Glomerular visceral epithelial cell (primary cell): ENCODE measurements around the gene KIAA0319L.
"Not testable (repeated sequence)": the region's sequence is repeated elsewhere in the genome, so short reads cannot be mapped to it uniquely, and the experiment has no call there.

Experiments
- DNase-seq: peaks from one replicate; pipeline ENCODE4 v3.0.0-alpha.2; 2016; ENCODE audit errors: extremely low spot score

Gene KIAA0319L

DNA sequence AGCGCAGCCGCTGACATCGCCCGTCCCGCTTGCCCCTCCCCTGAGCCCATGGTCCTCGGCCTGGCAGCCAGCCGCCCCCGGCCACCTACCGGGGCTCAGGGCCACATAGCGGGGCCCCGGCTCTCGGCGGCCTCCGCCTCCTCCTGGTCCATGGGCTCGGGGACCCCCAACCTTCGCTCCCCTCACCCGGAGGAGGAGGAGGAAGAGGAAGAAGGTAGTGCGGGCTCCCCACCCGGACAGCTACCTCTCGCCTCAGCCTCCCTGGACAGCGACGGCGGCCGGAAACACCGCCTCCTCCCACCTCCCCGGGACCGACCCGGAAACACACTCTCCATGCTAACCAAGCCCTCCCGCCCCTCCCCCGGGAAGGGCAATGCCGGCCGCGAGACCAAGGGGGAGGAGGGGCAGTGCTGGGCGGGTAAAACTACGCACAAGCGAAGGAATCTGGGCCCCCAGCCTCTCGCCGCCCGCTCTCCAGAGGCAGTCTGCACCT, at the start of gene KIAA0319L:
Gene KIAA0319L, minus strand, starts transcription at position 286 of the 493 bp plus-strand sequence. CDS start 2,912 bp downstream, outside the sequence.
- peak; percentile 66 for DNase-seq

DNA sequence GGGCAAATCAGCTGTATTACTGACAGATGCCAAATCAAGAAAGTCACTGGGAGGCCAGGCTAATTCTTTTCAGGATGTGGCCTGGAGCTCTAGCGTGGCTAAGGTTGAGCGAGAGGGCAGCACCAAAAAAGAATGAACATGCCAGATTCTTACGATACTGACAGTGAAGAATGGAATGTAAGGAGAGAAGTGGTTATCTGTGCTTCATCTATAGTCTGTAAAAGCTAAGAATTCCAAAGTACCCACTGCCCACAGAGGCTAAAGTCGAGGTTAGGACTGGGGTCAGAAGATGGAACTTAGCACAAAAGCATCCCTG, 48.6 kb upstream of the KIAA0319L start:
- DNase-seq: peak; percentile 27

DNA sequence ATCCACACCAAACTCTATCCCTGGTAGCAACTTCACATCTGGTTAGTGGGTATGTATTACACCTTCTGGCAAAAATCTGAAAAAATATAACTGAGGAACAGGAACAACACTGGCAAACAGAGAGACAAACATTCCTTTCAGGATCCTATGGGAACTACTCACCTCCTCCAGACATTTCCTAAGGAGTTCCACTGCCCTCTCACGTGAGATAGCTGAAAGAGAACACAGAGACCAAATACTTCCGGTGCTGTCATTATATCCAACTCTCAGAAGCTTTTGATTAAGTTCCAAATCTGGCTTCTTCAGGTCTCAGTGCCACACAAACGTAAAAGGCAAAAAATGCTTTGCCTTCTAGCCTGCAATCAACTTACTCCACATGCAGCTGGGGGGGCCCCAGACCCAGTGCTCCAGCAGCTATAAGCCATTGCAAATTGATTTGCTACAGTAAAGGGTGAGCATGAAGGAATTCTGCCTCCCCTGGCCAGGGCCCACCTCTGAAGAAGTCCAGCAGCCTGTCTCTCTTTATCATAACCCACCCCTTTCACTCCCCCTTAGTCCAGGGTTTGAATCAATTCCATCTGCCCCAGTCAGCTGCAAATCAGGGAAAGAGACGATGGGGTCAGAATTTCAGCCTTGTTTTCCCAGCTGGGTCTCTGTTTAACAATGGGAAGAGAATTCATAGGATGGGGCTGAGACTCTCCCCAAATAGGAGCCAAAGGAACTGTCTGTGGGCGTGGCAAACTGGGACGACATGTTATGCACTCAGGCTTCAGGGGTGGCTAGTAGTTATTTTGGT, 48.1 kb upstream of the KIAA0319L start:
- DNase-seq: no peak

DNA sequence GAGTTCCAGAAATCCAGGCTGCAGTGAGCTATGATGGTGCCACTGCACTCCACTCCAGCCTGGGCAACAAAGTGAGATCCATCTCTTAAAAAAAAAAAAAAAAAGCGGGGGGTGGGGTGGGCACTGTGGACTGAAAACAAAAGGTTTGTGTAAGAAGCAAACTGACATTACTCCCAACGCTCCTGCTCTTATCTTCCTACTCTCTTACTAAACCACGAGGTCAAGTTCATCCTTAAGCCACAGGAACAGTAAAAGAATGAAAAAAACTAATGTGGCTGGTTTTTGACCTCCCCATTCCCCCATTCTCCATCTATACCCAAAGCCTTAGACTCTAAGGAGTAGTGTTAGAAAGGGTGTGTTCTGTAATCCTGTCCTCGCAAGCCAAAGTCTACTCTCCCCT, 46.7 kb upstream of the KIAA0319L start:
- no peak for DNase-seq

DNA sequence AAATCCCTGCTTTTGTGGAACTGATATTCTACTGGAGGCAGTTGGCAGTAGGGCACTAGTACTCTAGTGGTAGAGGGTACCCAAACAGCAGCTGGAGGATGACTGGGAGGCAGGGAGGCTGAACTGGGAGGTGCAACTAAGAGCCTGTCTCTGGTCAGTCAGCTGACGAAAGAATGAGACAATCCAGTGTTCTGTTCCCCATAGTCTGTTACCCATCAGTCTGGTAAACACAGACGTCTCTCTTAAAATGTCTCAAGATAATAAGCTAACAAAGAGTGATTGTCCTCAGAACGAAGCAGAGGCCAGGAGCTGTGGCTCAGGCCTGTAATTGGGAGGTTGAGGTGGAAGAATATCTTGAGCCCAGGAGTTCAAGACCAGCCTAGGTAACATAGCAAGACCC, 46.3 kb upstream of the KIAA0319L start:
- DNase-seq: no peak

DNA sequence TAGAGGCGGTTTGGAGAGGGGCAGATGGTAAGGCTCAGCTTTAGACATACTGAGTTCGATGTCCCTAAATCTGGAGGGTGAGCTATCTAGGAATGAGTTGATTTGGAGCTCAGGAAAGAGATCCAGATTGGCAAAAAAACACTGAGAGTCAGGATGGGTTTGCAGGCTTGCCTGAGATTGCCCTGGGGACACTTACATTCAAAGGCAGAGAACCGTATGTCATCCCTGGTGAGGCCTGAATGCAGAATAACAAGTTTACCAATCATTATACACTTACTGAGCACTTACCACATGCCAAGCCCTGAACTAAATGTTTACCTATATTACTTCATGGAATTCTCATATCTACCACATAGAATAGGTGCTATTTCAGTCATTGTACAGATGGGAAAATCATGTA, 43.4 kb upstream of the KIAA0319L start:
- DNase-seq: no peak

DNA sequence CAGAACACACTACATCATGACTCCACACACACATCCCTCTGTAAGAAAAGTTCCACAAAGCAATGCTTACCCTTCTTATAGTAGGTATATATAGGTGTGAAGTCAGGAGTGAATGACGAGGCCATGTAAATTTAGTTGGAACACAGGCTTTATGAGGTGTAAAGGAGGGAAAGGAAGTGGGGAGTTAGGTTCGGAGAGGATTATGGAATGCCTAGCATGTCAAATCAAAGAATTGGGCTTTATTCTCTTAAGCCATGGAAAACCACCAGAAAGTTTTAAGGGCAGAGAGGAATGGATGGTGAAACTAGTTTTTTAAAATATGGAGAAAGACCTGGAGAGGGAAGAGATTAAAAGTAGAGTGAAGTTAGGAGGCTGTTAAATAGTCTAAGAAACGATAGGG, 42.2 kb upstream of the KIAA0319L start:
- DNase-seq: no peak

DNA sequence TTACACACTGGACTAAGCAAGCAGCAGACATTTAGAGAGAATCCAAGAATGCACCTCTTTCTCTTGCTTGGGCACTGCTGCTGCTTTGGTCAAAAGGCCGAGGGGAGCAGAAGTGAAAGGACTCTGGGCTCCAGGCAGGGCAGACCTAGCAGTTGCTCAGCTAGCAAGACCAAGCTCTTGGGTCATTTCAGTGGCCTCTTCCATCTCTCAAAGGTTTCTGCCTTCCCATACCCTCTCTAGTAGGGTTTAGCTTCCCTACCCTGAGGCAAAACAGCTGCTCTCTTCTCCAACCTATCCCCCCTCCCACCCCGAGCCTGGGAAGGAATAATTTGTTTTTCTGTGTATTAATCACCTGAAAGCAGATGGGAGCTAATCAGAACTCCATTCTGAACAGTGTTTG, 41.7 kb upstream of the KIAA0319L start:
- no peak for DNase-seq

DNA sequence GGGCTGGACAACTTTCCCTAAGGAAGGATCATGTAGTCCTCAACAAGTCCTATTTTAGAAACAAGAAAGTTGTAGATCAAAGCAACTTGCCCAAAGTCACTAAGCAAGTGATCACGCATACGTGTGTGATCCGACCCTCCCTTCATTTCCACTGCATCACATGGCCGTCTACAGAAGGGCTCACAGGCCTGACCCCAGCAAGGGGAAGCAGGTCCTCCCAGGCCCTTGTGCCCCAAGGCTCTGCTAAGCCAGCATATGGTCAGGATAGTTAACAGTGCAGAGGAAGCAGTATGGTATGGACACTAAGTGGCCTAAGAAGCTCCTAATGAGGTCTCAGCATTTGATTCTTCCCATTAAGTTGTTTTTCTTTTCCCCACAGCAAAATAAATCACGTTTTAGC, 40.7 kb upstream of the KIAA0319L start:
- DNase-seq: no peak

DNA sequence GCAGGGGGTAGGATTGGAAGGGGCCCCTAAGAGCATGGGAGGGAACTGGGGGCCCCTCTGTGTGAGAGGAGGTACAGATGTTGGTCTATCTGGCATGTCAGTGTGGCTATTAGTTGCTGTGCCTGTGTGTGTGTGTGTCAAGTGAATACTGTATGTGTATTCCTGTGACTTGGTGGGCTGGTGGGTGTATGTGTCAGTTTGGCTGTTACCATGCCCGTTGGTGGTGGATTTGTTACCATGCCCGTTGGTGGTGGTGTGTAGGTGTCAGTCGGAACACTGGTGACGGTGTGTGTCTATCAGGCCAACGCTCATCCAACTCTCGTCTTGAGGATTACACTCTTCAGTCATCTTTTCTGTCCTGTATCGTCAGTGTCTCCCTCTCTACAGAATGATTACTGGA, 38.5 kb upstream of the KIAA0319L start:
- no peak for DNase-seq

DNA sequence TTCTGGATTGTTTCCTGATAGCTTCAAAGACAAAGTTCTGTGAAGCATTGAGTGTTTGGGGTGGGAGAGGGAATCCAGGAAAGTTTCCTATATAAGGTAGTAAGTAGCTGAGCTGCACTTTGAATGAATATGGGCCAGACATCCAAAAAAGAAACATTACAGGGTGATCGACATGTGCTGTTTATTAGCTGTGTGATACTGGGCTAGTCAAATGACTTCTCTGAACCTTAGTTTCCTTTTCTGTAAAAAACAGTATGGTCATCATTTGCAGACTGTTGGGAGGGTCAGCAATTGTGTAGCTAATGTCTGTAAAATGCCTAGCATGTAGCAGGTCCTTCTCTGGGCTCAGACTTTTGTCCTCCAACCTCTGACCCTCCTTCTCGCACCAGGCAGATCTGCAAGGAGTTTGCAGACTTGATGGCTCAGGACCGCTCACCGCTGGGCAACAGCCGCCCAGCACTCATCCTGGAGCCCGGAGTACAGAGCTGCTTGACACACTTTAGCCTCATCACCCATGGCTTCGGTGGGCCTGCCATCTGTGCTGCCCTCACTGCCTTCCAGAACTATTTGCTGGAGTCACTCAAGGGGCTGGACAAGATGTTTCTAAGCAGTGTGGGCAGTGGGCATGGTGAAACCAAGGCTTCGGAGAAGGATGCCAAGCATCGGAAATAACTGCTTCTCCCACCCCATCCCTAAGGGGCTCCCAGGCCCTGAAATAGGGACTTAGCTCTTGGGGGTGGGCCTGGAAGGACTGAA, 37.0 kb upstream of the KIAA0319L start:
- DNase-seq: no peak

DNA sequence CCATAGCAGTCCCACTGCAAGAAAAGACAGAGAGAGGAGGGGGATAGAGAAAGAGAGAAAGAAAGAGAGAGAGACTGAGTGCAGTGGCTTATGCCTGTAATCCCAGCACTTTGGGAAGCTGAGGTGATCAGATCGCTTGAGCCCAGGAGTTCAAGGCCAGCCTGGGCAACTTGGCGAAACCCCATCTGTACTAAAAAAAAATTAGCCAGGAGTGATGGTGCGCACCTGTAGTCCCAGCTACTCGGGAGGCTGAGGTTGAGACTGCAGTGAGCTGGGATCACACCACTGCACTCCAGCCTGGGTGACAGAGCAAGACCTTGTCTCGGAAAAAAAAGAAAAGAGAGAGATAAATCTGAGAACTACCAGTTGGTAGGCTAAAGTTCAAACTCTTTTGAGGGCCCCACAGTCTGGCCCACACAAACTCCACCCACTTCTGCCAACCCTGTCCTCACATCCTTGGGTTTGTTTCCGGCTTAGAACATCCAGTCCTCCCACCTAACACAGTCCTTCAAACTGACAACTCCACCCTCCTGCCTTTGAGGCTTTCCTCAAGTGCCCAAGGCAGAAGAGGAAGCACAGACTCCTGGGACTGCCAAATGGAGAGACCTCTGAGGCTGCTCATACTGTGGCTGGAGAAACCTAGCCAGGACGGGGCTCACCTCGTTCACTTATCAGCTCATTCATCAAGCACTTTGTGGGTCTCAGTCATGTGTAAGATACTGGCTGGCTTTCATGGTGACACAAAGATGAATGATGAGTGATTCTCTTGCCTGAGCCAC, 36.0 kb upstream of the KIAA0319L start:
- no peak for DNase-seq

DNA sequence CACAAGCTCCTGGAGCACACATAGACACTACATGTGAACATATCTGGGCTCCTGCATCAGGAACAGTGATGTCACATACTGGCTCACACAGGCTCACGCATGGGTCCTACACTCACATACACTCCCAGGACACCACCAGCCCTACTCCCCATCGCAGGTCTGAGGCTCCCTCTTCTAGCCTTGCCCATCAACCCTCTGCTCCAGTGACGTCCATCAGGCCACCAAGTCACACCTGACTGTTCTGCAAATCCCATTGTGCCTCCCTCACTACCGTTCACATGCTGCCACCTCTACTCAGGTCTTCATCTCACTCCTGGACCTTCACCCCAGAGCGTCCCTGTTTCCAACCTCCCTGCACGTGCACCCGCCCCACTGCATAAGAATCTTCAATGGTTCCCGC, 34.0 kb upstream of the KIAA0319L start:
- no peak for DNase-seq

DNA sequence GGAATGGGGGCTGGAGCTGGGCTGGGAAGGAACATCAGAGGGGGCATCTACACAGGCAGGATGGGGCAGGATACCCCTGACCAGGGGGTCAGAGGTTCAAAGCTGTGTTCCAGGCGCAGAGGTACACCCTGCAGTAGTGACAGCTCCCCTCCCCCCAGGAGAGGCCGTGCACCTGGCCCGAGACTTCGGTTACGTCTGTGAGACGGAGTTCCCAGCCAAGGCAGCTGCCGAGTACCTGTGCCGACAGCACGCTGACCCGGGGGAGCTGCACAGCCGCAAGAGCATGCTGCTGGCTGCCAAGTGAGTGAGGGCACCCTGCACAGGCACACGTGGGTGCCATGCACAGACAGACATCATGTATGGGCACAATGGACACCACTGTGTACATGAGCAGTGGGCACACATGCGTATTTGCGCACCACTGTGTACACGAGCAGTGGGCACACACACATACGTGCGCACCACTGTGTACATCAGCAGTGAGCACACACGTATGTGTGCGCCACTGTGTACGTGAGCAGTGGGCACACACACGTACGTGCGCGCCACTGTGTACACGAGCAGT, 33.4 kb upstream of the KIAA0319L start:
- DNase-seq: no peak

DNA sequence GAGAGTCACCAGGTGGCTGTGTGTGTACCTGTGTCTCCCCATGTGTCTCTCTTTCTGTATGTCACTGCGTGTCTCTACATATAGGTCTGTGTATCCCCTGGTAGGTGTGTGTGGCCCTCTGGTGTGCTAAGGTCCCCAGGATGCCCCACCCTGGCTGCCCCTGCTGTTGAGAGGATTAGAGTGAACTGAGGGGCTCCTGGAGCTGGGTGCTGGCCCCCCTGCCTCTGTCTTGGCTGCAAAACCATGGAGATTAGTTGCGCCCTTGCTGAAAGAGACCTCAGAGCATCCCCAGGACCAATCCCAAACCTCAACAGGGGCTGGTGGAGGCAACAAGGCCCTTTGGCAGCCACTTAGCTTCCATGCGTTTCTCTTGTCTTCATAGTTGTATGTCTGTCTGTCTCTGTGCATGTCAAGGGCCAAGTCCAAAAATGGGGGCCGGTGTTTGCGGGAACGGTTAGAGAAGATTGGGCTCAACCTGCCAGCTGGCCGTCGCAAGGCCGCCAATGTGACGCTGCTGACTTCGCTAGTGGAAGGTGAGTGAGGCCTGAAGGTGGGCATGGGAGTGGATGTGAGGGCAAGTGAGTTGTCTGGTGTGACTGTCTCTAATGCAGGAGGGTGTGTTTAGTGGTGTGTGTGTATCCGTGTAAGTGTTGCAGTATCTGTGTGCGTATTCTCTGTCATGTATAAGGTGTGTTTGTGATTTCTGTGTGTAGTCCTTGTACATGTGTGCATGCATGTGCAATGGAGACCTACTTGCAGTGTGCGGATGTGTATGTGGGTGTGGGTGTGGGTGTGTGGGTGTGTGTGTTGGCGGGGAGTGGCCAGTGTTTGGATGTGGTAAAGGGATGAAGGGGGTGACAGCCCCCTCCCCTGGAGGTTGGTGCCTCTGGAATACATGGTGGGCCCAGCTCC, 32.6 kb upstream of the KIAA0319L start:
- no peak for DNase-seq

DNA sequence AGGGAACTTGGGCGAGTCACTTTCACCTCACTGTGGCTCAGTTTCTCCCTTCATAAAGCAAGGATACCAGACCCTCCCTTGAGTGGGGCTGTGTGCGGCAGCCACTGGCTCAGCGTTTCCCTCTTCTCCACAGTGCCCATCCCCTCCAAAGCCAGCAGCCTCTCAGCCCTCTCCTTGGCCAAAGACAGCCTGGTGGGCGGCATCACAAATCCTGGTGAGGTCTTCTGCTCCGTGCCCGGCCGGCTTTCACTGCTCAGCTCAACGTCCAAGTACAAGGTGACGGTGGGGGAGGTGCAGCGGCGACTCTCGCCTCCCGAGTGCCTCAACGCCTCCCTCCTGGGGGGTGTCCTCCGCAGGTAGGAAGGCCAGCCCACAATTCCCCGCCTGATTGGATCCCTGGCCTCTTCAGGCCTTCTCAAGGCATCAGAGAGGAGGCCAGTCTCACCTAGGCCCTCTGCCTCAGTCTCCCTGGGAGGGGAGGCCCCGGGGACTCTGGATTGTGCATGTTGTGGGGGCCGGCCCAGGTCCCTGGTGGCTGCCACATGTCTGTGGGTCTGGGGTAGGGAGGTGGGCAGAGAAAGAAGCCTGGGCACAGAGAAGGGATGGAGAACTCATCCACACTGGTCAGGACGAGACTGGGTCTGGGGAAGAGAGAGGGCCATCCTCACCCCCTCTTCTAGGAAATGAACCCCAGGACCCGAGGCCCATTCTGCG, 31.2 kb upstream of the KIAA0319L start:
- no peak for DNase-seq

DNA sequence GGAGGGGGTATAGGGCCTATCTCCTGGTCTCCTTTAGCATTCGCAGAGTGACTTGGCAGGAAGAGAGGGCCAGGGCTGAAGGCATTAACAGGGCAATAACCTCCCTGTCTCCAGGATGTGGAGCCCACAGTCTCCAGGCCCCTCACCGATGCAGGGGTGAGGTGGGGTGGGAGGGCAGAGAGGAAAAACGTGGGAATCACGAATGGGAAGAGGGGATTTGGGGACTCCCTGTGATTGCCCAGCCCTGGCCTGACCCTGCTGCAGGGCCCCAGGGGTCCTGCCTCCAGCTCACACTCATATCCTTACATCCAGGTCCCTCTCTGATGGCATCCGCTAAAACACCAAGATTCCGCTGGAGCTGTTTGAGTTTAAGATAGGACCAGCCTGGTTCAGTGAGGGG, 30.5 kb upstream of the KIAA0319L start:
- no peak for DNase-seq

DNA sequence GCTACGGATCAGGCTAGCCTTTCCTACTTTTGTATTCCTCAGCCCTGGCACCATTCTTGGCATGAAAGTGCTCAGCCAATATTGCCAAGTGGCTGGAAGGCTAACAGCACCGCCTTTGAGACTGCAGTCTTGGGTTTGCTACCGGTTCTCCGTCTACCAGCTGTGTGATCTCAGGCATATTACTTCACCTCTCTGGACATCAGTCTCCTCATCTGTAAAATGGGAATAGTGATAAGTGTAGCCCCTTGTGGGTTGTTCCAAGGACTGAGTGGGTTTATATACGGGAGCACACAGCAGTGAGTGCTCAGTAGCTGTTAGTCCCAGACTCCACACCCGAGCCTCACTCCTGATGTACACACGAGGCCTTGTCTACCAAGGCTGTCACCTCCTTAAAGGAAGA, 29.6 kb upstream of the KIAA0319L start:
- DNase-seq: no peak

DNA sequence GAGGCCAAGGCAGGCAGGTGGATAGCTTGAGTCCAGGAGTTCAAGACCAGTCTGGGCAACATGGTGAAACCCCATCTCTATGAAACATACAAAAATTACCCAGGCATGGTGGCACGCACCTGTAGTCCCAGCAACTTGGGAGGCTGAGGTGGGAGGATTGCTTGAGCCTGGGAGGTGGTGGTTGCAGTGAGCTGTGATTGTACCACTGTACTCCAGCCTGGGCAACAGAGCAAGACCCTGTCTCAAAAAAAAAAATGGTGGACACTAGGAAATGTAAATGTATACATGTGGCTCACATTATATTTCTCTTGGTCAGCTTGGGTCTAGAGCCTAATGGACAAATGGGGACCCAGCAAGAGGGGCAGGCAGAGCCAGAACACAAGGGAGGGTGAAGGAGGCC, 28.6 kb upstream of the KIAA0319L start:
- DNase-seq: not testable (repeated sequence)

DNA sequence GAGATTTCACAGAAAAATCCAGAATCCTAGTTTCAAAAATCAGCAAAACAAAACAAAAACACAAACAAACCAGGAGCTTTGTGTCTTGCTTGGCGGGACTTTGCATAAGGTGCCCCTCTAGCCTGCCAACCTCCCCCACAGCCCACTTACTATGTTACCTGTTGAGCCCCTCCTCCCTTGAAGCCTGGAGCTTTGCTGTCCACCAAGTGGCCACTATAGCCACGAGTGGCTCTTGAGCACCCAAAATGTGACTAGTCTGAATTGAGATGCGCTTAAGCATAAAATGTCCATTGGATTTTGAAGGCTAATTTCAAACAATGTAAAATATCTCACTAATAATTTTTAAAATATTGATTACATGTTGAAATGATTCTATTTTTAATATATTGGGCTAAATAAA, 28.1 kb upstream of the KIAA0319L start:
- DNase-seq: no peak
